Fibroblast of skin of abdomen (primary cell): ENCODE data around the gene CDCA4.
A peak's percentile ranks its signal among the peaks of the same experiment; 100 is the strongest.

Source experiments
- DNase-seq: peaks from one replicate; pipeline ENCODE4 v3.0.0-alpha.2; 2013

CDCA4 gene

GRCh38 chr14:104974146-104974541, 46.7 kb downstream of the CDCA4 start:
- DNase-seq: no peak

- peak; percentile 71 for DNase-seq
Observed at GRCh38 chr14:104973385-104974145, 47.3 kb downstream of the CDCA4 start.

GRCh38 chr14:104973135-104973384, 47.8 kb downstream of the CDCA4 start:
- peak; percentile 95 for DNase-seq

- no peak for DNase-seq
Observed at GRCh38 chr14:104972301-104973134, 48.4 kb downstream of the CDCA4 start.

- no peak for DNase-seq
Observed at GRCh38 chr14:104971447-104972240, 49.2 kb downstream of the CDCA4 start.

GRCh38 chr14:104970231-104971068, 50.4 kb downstream of the CDCA4 start:
- peak; percentile 89 for DNase-seq

- no peak for DNase-seq
Observed at GRCh38 chr14:104969741-104970230, 51.1 kb downstream of the CDCA4 start.

GRCh38 chr14:104968541-104969401, 52.1 kb downstream of the CDCA4 start:
- peak; percentile 29 for DNase-seq

- peak; percentile 62 for DNase-seq
Observed at GRCh38 chr14:104968153-104968527, 52.7 kb downstream of the CDCA4 start.

GRCh38 chr14:104967386-104968152, 53.3 kb downstream of the CDCA4 start:
- DNase-seq: peak; percentile 42

GRCh38 chr14:104966981-104967385, 53.9 kb downstream of the CDCA4 start:
- no peak for DNase-seq

- DNase-seq: no peak
Observed at GRCh38 chr14:104966261-104966865, 54.5 kb downstream of the CDCA4 start.

- no peak for DNase-seq
Observed at GRCh38 chr14:104965561-104966231, 55.2 kb downstream of the CDCA4 start.

GRCh38 chr14:104964546-104964945, 56.3 kb downstream of the CDCA4 start:
- no peak for DNase-seq
